SK-N-SH treated with all-trans-retinoic acid at 6 μM for 48 hours (cell line): ENCODE measurements around the gene TMEM174.

Experiments
- ARNTL ChIP-seq: fragments of 450-650 bp; formaldehyde crosslinking; IDR thresholded peaks from 2 replicates; pipeline ENCODE4 v1.5.0; 2020; ENCODE audit warnings: low read depth, mild to moderate bottlenecking, moderate library complexity, borderline replicate concordance
- ZFP3 ChIP-seq: fragments of 250-450 bp; sonication (Bioruptor Pico); IDR thresholded peaks from 2 replicates; pipeline ENCODE4 v1.5.0; 2020; ENCODE audit warnings: mild to moderate bottlenecking, moderate library complexity
- ZNF8 ChIP-seq: fragments of 450-650 bp; formaldehyde crosslinking; IDR thresholded peaks from 2 replicates; pipeline ENCODE4 v1.5.0; 2020; ENCODE audit warnings: mild to moderate bottlenecking, moderate library complexity
- TF ChIP-seq, protein P1 (sequence below): fragments of 250-450 bp; sonication (Bioruptor Pico); IDR thresholded peaks from 2 replicates; pipeline ENCODE4 v1.5.1; 2020; ENCODE audit warnings: low read depth, mild to moderate bottlenecking, moderate library complexity
- TF ChIP-seq, protein P2 (sequence below): fragments of 250-450 bp; sonication (Bioruptor Pico); IDR thresholded peaks from 2 replicates; pipeline ENCODE4 v1.8.0; 2020; ENCODE audit warnings: mild to moderate bottlenecking, moderate library complexity, borderline replicate concordance

DNA sequence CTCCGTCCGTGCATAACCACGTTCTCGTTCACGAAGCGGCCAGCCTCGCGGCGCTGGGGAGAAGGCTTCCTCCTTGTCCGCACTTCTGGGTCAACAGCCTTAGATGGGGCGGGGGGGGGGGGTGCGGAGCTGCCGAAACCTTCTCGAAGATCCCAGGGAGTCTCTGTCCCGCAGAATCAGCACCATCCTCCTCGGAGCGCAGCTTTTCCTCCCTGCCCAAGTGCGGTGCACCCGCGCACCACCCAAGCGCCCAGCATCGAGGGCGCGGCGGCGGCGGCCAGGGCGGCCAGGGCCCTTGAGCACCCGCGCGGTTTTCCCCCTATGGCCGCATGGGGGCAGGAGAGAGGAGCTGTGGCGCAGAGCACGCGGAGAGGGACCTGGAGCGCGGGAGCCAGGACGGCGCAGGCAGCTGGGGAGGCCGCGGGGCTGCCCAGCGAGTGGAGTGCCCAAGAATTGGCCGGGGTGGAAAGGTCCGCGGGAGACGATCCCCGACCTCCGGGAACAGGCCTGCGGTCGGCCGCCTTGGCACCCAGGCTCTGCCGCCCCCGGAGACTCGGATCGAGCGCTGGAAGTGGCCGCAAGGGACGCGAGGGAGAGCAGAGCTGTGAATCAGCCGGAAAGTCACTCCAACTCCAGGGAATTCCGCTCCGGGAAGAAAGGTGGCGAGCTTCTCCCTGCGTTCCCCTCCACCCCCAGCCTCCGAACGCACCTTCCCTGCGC, 43.1 kb downstream of the TMEM174 start:
- TF ChIP-seq ZFP3 (no peak), ZNF8 (CRISPR knock-in tag) (no peak), ARNTL (CRISPR knock-in tag) (no peak)
- TF ChIP-seq, protein P1, sequence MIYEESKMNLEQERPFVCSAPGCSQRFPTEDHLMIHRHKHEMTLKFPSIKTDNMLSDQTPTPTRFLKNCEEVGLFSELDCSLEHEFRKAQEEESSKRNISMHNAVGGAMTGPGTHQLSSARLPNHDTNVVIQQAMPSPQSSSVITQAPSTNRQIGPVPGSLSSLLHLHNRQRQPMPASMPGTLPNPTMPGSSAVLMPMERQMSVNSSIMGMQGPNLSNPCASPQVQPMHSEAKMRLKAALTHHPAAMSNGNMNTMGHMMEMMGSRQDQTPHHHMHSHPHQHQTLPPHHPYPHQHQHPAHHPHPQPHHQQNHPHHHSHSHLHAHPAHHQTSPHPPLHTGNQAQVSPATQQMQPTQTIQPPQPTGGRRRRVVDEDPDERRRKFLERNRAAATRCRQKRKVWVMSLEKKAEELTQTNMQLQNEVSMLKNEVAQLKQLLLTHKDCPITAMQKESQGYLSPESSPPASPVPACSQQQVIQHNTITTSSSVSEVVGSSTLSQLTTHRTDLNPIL: no peak
- TF ChIP-seq, protein P2, sequence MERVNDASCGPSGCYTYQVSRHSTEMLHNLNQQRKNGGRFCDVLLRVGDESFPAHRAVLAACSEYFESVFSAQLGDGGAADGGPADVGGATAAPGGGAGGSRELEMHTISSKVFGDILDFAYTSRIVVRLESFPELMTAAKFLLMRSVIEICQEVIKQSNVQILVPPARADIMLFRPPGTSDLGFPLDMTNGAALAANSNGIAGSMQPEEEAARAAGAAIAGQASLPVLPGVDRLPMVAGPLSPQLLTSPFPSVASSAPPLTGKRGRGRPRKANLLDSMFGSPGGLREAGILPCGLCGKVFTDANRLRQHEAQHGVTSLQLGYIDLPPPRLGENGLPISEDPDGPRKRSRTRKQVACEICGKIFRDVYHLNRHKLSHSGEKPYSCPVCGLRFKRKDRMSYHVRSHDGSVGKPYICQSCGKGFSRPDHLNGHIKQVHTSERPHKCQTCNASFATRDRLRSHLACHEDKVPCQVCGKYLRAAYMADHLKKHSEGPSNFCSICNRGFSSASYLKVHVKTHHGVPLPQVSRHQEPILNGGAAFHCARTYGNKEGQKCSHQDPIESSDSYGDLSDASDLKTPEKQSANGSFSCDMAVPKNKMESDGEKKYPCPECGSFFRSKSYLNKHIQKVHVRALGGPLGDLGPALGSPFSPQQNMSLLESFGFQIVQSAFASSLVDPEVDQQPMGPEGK: no peak
